Stimulated activated naive B cell treated with anti-CD40 and anti-IgM and Interleukin-4, amounts not matched to agents 10 μg/mL and 1 μg/mL and 100 μg/mL, for 72 hours (primary cell): ENCODE data around the gene PRG3.
A peak's percentile ranks its signal among the peaks of the same experiment; 100 is the strongest.

Source experiments
- ATAC-seq, 2 donors: fragments of 150-1000 bp; cut with Tn5 transposase; replicated peaks; 2 replicates each; pipeline ENCODE4 v1.10.0; 2021; ENCODE audit warnings: moderate library complexity in 1 of 2
- DNase-seq: peaks from one replicate; pipeline ENCODE4 v3.0.0; 2021
- H3K27ac Mint-ChIP-seq: one replicate; pipeline ENCODE4 v1.8.0; 2022; ENCODE audit warnings: mild to moderate bottlenecking, mixed read lengths
- H3K27me3 Mint-ChIP-seq, 2 donors: one replicate each; pipeline ENCODE4 v1.8.0; 2022; ENCODE audit warnings: mixed read lengths in 2 of 2
- H3K36me3 Mint-ChIP-seq, 2 donors: one replicate each; pipeline ENCODE4 v1.8.0; 2022; ENCODE audit warnings: mixed read lengths in 2 of 2, mild to moderate bottlenecking in 1 of 2
- H3K4me1 Mint-ChIP-seq, 2 donors: one replicate each; pipeline ENCODE4 v1.8.0; 2022; ENCODE audit warnings: mixed read lengths in 2 of 2, mild to moderate bottlenecking in 1 of 2
- H3K4me3 Mint-ChIP-seq, 2 donors: one replicate each; pipeline ENCODE4 v1.8.0; 2022; ENCODE audit warnings: mild to moderate bottlenecking in 2 of 2, mixed read lengths in 2 of 2, moderate library complexity in 1 of 2
- H3K9me3 Mint-ChIP-seq, 2 donors: one replicate each; pipeline ENCODE4 v1.8.0; 2022; ENCODE audit warnings: mixed read lengths in 2 of 2, mild to moderate bottlenecking in 1 of 2

Gene PRG3

DNA sequence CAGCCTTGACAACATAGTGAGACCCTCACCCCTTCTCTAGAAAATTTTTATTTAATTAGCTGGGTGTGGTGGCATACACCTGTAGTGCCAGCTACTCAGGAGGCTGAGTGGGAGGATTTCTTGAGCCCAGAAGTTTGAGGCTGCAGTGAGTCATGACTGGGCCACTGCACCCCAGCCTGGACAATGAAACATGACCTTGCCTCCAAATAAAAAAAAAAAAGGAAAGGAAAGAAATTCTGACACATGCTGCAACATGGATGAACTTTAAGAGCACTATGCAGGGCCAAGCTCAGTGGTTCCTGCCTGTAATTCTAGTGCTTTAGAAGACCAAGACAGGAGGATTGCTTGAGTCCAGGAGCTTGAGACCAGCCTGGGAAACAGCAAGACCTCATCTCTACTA, 37.2 kb upstream of the PRG3 start:
- Mint-ChIP-seq H3K9me3 (no peaks in the 10 kb centered on the region), H3K4me3 (no peak overlapping the region), H3K4me1 (peaks cover 43 to 45% of the 10 kb centered on the region in 2 donors), H3K27ac (no peak overlapping the region), H3K27me3 (no peaks in the 10 kb centered on the region), H3K36me3 (peaks cover 68 to 95% of the 10 kb centered on the region in 2 donors)
- ATAC-seq: no peak
- DNase-seq: no peak

DNA sequence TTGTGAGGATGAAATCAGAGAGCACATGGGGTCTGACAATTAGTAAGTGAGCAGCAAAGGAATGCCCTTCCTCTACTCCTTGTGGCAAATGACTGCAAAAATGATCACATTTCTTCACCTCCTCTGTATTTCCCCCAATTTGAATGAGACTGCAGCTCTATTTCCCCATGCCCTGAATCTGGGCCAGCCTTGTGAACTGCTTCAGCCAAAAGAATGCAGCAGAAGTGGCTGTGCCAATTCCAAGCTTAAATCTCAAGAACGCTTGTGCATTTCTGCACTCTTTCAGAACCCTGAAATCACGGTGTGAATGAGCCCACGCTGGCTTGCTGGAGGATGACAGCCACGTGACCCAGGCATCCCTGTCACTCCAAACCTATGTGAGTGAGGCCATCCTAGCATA, 36.1 kb upstream of the PRG3 start:
- H3K9me3 Mint-ChIP-seq: no peaks in the 10 kb centered on the region
- peaks cover 36 to 40% of the 10 kb centered on the region in 2 donors for H3K4me1 Mint-ChIP-seq
- no peak overlapping the region for H3K27ac Mint-ChIP-seq
- peaks cover 67 to 93% of the 10 kb centered on the region in 2 donors for H3K36me3 Mint-ChIP-seq
- H3K27me3 Mint-ChIP-seq: no peaks in the 10 kb centered on the region
- ATAC-seq (no peak), DNase-seq (no peak)
- no peak overlapping the region for H3K4me3 Mint-ChIP-seq

DNA sequence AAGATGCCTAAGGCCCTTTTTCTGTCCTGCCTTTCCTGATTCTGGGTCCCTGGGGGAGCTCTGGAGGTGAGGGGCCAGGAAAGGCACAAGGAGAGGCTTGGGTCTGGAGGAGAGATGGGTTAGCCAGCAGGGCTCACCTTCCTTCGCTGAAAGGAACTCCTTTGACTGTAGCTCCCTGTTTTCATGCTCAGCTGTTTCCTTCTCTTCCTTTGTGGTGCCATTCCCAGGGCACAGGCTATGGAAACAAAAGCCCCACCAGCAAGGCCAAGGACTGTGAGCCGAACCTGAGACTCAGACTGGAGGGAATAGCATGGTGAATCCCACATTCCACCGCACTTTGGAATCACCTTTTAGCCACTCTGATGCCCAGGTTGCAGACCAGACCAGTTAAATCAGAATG, 35.5 kb upstream of the PRG3 start:
- Mint-ChIP-seq H3K27me3 (no peaks in the 10 kb centered on the region), H3K36me3 (peaks cover 66 to 93% of the 10 kb centered on the region in 2 donors), H3K4me3 (no peak overlapping the region), H3K27ac (peak overlapping the region; percentile 11), H3K9me3 (peaks cover 0 to 1% of the 10 kb centered on the region in 2 donors), H3K4me1 (peaks cover 36 to 40% of the 10 kb centered on the region in 2 donors)
- ATAC-seq (no peak), DNase-seq (no peak)

DNA sequence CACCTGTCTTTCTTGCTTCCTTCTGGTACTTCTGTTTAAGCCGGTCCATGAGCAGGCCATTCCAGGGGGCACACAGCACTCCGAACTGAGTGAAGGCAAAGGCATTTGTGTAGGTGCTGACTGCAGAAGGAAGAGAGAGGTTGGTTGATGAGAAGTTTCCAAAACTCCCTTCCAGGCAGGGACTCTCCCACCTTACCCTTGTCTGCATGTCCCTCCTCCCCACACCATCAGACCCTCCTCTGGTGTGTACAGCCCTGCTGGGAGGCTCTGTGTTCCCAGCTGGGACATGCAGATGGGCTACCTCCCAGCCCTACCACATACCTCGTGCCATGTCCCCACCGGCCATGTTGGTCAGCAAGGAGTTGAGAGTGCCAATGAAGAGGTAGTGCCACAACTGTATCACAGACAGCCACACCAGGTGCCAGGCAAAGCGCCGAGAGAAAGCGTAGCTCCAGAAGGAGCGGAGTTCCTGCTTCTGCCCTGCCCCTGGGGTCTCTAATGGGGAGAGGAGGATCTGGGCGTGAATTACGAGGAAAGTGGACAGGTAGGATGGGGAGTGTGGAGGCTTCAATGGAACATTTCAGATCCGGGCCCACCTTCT, 33.8 kb upstream of the PRG3 start:
- DNase-seq (no peak), ATAC-seq (peak in 1 of 2 donors; percentile 52)
- Mint-ChIP-seq H3K9me3 (peaks cover 0 to 4% of the 10 kb centered on the region in 2 donors), H3K36me3 (peaks cover 65 to 90% of the 10 kb centered on the region in 2 donors), H3K27ac (no peak overlapping the region), H3K27me3 (no peaks in the 10 kb centered on the region), H3K4me3 (no peak overlapping the region), H3K4me1 (peaks cover 42% of the 10 kb centered on the region in 2 donors)

DNA sequence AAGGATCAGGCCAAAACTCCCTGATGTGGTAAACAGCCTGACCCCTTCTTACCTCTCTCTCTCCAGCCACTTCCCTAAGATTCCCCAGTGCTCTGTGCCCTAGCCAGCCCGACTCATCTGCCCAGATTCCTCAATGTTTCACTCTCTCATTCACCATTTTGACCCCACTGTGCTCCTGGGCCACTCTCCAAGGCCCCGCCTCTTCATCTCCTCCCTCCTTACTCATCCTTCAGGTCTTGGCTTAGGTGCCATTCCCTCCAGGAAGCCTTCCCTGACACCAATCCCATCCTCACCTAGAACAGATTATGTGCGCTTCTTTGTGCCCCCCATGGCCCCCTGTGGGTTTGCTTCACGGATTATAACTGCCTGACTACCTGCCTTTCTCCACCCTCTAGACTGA, 32.7 kb upstream of the PRG3 start:
- H3K9me3 Mint-ChIP-seq: peaks cover 0 to 4% of the 10 kb centered on the region in 2 donors

DNA sequence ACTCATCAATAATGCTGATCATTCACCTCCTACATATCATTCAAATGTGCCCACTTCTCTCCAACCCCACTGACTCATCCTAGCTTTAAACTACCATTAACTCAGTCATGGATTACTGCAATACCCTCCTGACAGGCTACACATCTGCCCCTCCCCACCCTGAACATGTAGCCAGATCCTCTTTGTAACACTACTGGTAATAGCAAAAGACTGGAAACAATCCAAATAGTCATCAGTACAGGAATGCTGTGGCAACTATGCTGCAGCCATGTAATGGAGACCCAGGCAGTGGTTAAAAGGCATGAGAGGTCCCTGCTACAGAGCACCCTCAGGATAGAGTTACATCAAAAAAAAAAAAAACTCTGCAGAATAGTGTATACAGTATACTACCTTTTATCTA, 29.3 kb upstream of the PRG3 start:
- no peak for DNase-seq

More for the DNA sequence above, 32.7 kb upstream of the PRG3 start:
- ATAC-seq (no peak), DNase-seq (no peak)
- Mint-ChIP-seq H3K4me3 (no peak overlapping the region), H3K36me3 (peaks cover 68 to 91% of the 10 kb centered on the region in 2 donors), H3K27ac (peak overlapping the region; percentile 28), H3K27me3 (no peaks in the 10 kb centered on the region), H3K4me1 (peaks cover 47 to 51% of the 10 kb centered on the region in 2 donors)

DNA sequence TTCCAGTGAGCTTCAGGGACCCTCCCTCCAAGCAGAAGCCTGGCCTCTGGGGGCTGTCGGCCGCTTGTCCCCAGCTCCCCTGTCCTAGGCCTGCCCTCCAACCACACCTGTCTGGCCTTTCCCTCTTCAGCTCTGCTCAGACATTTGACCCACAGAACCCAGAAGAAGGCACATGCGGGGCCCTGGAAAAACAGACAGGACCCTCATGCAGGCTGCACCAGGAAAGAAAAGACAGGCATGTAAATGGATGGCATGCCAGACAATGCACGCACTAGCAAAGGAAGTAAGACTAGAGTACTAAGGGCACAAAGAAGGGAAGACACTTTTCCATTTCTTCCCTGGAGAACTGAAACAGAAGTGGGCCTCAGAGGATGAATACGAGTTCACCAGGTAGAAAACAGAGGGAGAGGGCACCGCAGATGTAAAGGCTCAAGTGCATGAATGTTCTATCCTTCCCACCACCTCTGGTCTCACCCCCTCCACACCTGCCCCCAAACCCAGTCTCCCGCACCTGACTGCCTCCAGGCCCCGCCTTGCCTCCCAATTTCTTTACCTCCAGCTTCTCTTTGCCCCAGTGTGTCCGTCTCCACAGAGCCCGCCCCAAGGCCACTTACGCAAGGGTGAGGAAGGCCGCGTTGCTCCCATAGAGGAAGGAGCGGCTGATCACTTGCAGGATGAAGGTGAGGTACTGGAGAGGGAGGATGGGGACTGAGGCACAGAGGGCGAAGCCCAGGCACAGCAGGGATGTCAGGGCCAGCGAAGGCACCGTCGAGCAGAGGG, 28.6 kb upstream of the PRG3 start:
- DNase-seq (no peak), ATAC-seq (no peak)
- Mint-ChIP-seq H3K4me3 (no peak overlapping the region), H3K36me3 (peaks cover 70 to 92% of the 10 kb centered on the region in 2 donors), H3K27ac (peak overlapping the region; percentile 65), H3K9me3 (peaks cover 0 to 4% of the 10 kb centered on the region in 2 donors), H3K27me3 (no peaks in the 10 kb centered on the region), H3K4me1 (peaks cover 59 to 65% of the 10 kb centered on the region in 2 donors)

More for the DNA sequence above, 29.3 kb upstream of the PRG3 start:
- H3K4me3 Mint-ChIP-seq: no peak overlapping the region
- peaks cover 60 to 65% of the 10 kb centered on the region in 2 donors for H3K4me1 Mint-ChIP-seq
- peak overlapping the region; percentile 2 for H3K27ac Mint-ChIP-seq
- no peaks in the 10 kb centered on the region for H3K27me3 Mint-ChIP-seq
- ATAC-seq: no peak
- H3K36me3 Mint-ChIP-seq: peaks cover 70 to 92% of the 10 kb centered on the region in 2 donors
- peaks cover 0 to 4% of the 10 kb centered on the region in 2 donors for H3K9me3 Mint-ChIP-seq

DNA sequence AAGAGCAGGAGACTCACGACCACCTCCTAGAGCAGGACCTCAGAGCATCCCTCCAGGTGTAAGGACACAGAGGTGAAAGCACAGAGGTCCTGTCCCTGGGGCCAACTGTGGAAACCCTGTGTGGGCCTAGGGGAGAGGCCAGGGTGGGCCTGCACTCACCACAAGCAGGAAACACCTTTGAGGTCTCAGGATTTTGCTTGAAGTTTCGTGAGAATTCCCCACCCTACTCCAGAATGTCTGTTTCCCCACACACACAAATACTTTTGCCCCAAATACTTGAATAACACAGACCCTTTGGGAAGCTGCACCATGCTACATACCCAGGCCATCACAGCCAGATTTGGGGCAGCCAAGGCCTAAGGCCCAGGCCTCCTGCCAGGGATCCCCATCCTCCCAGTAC, 27.8 kb upstream of the PRG3 start:
- H3K27ac Mint-ChIP-seq: no peak overlapping the region
- H3K27me3 Mint-ChIP-seq: no peaks in the 10 kb centered on the region
- DNase-seq: no peak
- H3K4me3 Mint-ChIP-seq: no peak overlapping the region
- peaks cover 66 to 89% of the 10 kb centered on the region in 2 donors for H3K36me3 Mint-ChIP-seq
- ATAC-seq: no peak
- peaks cover 0 to 4% of the 10 kb centered on the region in 2 donors for H3K9me3 Mint-ChIP-seq
- H3K4me1 Mint-ChIP-seq: peaks cover 58 to 69% of the 10 kb centered on the region in 2 donors

DNA sequence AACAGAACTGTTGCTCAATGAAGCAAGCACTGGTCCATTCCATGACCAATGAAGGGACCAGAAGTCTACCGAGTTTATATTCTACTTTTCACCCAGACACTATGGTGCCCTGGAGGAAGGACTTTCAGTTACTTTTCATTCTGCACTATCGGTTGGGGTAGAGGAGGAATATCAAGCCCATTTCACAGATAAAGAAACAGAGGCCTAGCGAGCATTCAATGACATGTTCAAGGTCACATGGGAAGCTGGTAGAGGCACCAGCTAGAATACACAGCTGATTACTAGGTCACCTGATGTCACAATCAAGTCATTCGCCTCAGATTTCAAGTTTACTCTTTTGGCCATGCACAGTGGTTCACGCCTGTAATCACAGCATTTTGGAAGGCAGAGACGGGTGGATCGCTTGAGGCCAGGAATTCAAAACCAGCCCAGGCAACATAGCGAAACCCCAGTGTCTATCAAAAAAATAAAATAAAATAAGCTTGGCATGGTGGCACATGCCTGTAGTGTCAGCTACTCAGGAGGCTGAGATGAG, 27.1 kb upstream of the PRG3 start:
- Mint-ChIP-seq H3K27ac (no peak overlapping the region), H3K36me3 (peaks cover 62 to 88% of the 10 kb centered on the region in 2 donors), H3K4me1 (peaks cover 56 to 77% of the 10 kb centered on the region in 2 donors), H3K9me3 (peaks cover 0 to 4% of the 10 kb centered on the region in 2 donors), H3K27me3 (no peaks in the 10 kb centered on the region), H3K4me3 (no peak overlapping the region)
- DNase-seq (no peak), ATAC-seq (no peak)

DNA sequence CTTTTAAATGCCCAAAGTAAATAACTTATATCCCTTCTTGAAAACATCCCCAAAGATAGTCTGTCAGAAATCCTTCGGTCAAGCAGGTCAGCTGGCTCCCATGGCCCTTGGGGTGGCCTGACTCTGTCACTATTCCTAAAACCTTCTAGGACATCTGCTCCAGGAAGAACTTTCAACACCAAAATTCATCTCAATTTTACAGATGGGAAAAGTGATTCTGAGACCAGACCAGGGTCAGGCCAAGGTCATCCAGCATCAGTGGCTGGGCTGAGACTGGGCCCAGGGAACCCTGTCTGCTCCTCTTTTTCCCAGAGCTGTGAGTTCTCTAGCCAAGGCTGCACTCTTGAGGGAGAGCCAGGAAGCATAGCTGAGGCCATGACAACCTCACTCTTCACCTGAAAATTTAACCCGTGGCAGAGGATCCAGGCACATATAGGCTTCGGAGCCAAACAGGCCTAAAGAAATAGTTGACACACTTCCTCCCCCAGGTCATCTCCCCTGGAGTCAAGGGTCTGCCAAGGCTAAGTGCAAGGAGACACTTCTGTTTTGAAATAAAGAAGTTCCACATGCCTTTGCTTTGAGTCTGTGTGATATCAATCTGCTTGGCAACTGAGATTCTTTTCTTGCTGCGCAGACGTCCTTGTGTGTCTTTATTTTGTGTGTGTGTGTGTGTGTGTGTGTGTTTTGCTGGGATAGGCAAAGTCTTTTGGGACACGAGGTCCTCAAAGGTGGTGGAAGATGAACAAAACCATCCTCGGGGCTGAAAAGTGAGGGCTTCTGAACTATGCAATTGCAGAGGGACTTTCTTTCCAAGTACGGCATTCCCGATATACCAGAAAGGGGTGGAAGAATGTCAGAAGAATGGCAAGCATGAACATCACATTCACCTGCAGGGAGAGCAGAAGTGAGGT, 26.3 kb upstream of the PRG3 start:
- peaks cover 59 to 81% of the 10 kb centered on the region in 2 donors for H3K4me1 Mint-ChIP-seq
- ATAC-seq: no peak
- peaks cover 60 to 86% of the 10 kb centered on the region in 2 donors for H3K36me3 Mint-ChIP-seq

DNA sequence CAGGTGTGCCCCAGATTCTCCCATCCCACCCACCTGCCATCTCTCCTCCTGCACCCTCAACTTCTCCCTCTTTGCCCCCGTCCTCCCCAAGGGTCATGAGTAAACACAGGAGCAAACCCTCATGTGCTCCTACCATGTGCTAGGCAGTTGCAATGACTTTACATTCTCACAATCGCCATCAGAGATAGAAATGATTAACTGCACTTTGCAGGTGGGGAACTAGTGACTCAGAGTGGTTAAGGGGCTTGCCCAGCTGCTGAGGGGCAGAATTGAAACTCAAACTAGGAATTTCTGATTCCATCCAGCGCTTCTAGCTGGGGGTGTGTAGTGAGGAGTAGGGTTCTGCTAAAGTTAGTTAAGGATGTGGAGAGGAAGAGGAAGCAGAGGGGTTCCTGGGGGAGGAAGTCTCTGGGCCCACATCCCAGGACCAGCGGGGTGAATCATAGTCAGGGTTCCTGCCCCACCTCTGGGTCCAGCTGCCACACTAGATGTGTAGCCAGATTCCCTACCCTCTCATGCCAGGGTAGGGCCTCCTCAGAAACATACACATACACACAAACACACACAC, 25.5 kb upstream of the PRG3 start:
- peak; percentile 92 to 93 for ATAC-seq
- Mint-ChIP-seq H3K36me3 (peaks cover 59 to 79% of the 10 kb centered on the region in 2 donors), H3K27me3 (no peaks in the 10 kb centered on the region), H3K4me1 (peaks cover 59 to 81% of the 10 kb centered on the region in 2 donors), H3K9me3 (peaks cover 0 to 2% of the 10 kb centered on the region in 2 donors), H3K4me3 (peak overlapping the region; percentile 52 to 53), H3K27ac (peak overlapping the region; percentile 95)
- peak; percentile 73 for DNase-seq

More for the DNA sequence above, 26.3 kb upstream of the PRG3 start:
- DNase-seq: no peak
- no peaks in the 10 kb centered on the region for H3K27me3 Mint-ChIP-seq
- H3K4me3 Mint-ChIP-seq: peak overlapping the region in 1 of 2 donors; percentile 1
- H3K27ac Mint-ChIP-seq: peak overlapping the region; percentile 95
- H3K9me3 Mint-ChIP-seq: peaks cover 0 to 4% of the 10 kb centered on the region in 2 donors

DNA sequence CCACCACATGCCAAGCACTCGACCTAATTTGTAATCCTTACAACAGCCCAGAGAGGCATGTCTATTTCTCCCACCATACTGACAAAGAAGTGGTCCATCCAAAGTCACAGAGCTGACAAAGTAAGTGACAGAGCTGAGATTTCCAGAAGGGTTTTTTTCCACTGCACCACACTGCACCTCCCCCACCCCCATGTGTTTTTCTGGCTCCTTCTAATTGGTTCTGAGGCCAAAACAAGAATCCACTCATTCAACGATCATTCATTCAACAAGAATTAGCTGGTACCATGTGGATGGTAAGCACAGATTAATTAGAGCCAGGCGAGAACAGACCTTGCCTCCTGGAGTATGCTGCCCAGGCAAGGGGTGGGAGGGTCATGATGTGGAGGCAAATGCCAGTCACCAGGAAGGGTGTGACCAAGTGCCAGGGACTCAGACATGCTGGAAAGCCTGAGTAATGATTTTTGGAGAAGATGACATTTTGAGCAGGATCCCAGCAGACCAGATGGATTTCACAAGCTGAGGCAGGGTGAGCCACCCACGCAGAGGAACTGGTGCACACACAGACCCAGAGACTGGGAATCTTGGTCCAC, 24.4 kb upstream of the PRG3 start:
- peak overlapping the region; percentile 95 for H3K27ac Mint-ChIP-seq
- no peak for ATAC-seq

DNA sequence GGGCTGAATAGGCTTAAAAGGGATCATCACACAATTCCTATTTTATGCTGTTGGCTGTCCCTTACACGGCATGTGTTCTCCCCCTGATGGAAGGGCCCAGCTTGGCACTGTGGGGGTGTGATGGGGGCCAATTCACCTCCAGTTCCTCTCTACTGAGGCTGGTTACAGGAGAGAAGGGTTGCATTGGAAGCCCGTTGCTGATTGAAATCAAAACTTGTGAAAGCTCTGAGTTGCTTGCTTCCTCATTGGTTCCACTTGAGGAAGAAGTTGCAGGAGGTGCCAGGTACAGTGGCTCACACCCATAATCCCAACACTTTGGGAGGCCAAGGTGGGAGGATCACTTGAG, 22.8 kb upstream of the PRG3 start:
- peak overlapping the region in 1 of 2 donors; percentile 58 for H3K4me3 Mint-ChIP-seq
- ATAC-seq: peak; percentile 42 to 54
- peaks cover 43 to 60% of the 10 kb centered on the region in 2 donors for H3K4me1 Mint-ChIP-seq
- H3K27me3 Mint-ChIP-seq: no peaks in the 10 kb centered on the region
- H3K36me3 Mint-ChIP-seq: peaks cover 39 to 55% of the 10 kb centered on the region in 2 donors
- H3K27ac Mint-ChIP-seq: peak overlapping the region; percentile 48
- peak; percentile 31 for DNase-seq
- H3K9me3 Mint-ChIP-seq: no peaks in the 10 kb centered on the region

More for the DNA sequence above, 24.4 kb upstream of the PRG3 start:
- H3K9me3 Mint-ChIP-seq: no peaks in the 10 kb centered on the region
- peak overlapping the region; percentile 15 to 24 for H3K4me3 Mint-ChIP-seq
- H3K4me1 Mint-ChIP-seq: peaks cover 57 to 76% of the 10 kb centered on the region in 2 donors
- H3K27me3 Mint-ChIP-seq: no peaks in the 10 kb centered on the region
- peaks cover 53 to 71% of the 10 kb centered on the region in 2 donors for H3K36me3 Mint-ChIP-seq
- no peak for DNase-seq
